Choroid plexus epithelial cell (primary cell): Measurements from ENCODE around the gene NEU4.
"Not testable (repeated sequence)": the region's sequence is repeated elsewhere in the genome, so short reads cannot be mapped to it uniquely, and the experiment has no call there.

ENCODE experiments used
- DNase-seq: peaks from one replicate; pipeline ENCODE4 v3.0.0-alpha.2; 2010; ENCODE audit warnings: low read depth
- H3K4me3 ChIP-seq: 2 replicates; pipeline ENCODE4 v1.5.1; 2011; ENCODE audit warnings: low read depth, mild to moderate bottlenecking, control low read depth, low read length, moderate library complexity
- CTCF ChIP-seq: conservative IDR thresholded peaks from 2 replicates; pipeline ENCODE4 v1.5.1; 2011; ENCODE audit warnings: low read depth, mild to moderate bottlenecking, control low read depth, inconsistent platforms, low read length, moderate library complexity

NEU4 gene

DNA sequence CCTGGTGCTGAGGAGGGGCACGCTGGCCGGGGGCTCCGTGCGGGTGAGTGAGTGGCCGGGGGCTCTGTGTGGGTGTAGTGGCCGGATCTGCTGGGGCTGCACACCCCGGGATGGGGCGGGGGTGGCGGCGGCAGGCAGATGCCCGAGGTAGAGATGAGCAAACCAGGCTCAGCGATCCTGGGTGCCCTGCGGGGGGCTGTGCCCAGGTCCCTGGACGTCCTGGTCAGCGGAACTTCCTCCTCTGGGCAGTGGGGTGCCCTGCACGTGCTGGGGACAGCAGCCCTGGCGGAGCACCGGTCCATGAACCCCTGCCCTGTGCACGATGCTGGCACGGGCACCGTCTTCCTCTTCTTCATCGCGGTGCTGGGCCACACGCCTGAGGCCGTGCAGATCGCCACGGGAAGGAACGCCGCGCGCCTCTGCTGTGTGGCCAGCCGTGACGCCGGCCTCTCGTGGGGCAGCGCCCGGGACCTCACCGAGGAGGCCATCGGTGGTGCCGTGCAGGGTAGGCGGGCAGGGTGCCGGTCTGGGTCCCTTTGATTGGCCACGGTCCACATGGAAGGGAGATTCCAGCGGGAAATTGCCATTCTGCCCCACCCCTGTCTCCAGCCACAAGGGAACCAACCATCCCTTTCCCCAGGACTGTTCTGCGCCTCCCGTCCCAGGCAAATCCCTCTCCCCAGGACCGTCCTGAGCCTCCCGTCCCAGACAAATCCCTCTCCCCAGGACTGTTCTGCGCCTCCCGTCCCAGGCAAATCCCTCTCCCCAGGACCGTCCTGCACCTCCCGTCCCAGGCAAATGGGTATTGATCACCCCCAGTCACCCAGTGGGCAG, 5.9 kb downstream of the NEU4 start:
- no peak overlapping the region for H3K4me3 ChIP-seq
- no peak for DNase-seq
- no peak for TF ChIP-seq CTCF

GRCh38 chr2:241815477-241816430, 6.8 kb downstream of the NEU4 start:
- no peak overlapping the region for H3K4me3 ChIP-seq
- TF ChIP-seq CTCF = no peak
- DNase-seq = no peak

GRCh38 chr2:241816431-241817121, 7.6 kb downstream of the NEU4 start:
- H3K4me3 ChIP-seq = no peak overlapping the region
- no peak for DNase-seq
- no peak for TF ChIP-seq CTCF

GRCh38 chr2:241817126-241817820, 8.3 kb downstream of the NEU4 start:
- no peak for TF ChIP-seq CTCF
- no peak for DNase-seq
- H3K4me3 ChIP-seq = no peak overlapping the region

DNA sequence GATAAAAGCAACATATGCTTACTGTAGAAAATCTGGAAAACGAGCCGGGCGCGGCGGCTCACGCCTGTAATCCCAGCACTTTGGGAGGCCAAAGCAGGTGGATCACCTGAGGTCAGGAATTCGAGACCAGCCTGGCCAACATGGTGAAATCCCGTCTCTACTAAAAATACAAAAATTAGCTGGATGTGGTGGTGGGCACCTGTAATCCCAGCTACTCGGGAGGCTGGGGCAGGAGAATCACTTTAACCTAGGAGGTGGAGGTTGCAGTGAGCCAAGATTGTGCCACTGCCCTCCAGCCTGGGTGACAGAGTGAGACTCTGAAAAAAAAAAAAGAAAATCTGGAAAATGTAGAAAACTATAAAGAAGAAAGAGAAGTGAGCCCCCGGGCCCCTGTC, 8.8 kb downstream of the NEU4 start:
- DNase-seq, H3K4me3 ChIP-seq: not testable (repeated sequence)

- no peak for DNase-seq
- no peak for TF ChIP-seq CTCF
- H3K4me3 ChIP-seq = no peak overlapping the region
Measured at GRCh38 chr2:241818229-241818942, 9.4 kb downstream of the NEU4 start.
